T47D (cell line): ENCODE data around the gene MATN1.

Experiments used
- DNase-seq, 2 experiments: peaks; one replicate each; pipeline versions ENCODE4 v3.0.0 to v3.0.0-alpha.2; 2011 to 2012; ENCODE audit warnings: low read depth in 1 of 2, low spot score in 1 of 2
- JUND ChIP-seq: IDR thresholded peaks from 2 replicates; pipeline ENCODE4 v1.6.1; 2012; ENCODE audit warnings: low read depth
- in situ Hi-C: cut with HindIII; loops from 2 replicates; pipeline ENCODE4 v1.10.0; 2016; ENCODE audit warnings: low sequenced_read_pairs, low pct_unique_long_range_greater_than_20kb

MATN1 gene

DNA sequence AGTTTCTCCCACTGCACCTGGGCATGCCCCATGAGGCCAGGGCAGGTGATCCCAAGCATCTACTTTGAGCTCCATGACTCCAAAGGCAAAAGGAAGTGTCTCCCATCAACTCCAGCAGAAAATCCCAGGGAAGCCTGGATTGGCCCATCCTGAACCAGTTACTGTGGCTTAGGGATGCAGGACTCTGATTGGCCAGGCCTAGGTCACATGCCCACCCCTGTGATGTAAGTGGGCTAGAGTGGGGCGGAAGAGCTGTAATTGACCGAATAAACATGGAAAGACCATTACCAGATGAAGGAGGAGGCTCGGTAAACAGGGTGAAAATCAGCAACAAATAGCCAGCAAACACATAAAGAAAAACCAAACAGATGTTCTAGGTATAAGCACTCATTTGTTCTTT is 45.2 kb downstream of the MATN1 start:
- in situ Hi-C loops: no loop called here
- TF ChIP-seq JUND: no peak
- DNase-seq: no peak

- no peak for DNase-seq
- in situ Hi-C loops: no loop called here
- no peak for TF ChIP-seq JUND
These were observed 45.9 kb downstream of the MATN1 start for GRCh38 chr1:30677471-30677870.

GRCh38 chr1:30675761-30676160 is 47.6 kb downstream of the MATN1 start:
- no peak for TF ChIP-seq JUND
- in situ Hi-C loops: no loop called here
- DNase-seq: no peak

DNA sequence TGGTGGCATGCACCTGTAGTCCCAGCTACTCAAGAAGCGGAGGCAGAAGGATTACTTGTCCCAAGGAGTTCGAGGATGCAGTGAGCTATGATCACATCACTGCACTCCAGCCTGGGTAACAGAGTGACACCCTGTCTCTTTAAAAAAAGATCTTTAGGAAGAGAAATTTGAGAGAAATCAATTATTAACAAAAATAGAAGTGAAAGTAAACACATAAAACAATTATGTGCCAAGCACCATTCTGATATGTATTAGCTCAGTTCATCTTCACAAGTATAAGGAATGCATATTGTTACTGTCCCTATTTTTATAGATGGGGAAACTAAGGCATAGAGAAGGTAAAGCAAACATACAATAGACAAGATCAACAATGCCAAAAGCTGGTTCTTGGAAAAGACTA is 48.1 kb downstream of the MATN1 start:
- in situ Hi-C loops: no loop called here
- DNase-seq: no peak
- TF ChIP-seq JUND: no peak

DNA sequence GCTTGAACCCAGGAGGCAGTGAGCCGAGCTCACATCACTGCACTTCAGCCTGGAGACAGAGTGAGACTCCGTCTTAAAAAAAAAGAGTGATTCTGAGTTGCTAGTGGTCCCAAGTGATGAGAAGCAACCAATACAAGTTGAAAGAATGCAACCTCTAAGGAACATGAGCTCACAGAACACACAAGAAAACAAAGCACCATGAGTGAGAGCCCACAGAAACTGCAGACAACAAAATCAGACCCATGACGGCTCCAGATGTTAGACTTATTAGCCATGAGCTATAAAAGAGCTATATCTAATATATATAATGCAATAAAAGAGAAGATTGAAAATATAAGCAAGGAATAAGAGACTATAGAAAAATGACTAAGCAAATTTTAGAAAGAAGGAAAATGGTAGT is 50.0 kb downstream of the MATN1 start:
- no peak for DNase-seq
- no peak for TF ChIP-seq JUND
- in situ Hi-C loops: no loop called here

DNA sequence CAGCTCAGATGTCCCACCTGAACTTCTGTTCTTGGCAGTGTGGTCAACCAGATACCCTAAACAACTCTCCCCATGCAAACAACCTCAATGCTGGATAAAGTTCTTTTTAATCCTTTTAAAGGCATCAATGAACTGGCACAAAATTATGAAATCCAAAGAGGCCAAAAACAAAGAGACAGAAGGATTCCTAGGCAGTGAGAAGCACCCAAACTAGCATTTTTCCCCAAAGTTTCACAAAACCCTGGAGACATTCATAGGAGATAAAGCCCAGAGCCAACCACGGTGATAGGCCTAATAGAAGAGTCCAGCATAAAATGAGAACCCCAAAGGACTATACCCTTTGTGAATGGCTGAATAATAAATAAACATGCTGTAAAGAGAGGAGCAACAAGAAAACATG is 50.7 kb downstream of the MATN1 start:
- in situ Hi-C loops: no loop called here
- no peak for TF ChIP-seq JUND

GRCh38 chr1:30670240-30671060 is 52.9 kb downstream of the MATN1 start:
- TF ChIP-seq JUND: no peak
- in situ Hi-C loops: no loop called here
- DNase-seq: no peak

More for the DNA sequence above, 50.7 kb downstream of the MATN1 start:
- DNase-seq: no peak

DNA sequence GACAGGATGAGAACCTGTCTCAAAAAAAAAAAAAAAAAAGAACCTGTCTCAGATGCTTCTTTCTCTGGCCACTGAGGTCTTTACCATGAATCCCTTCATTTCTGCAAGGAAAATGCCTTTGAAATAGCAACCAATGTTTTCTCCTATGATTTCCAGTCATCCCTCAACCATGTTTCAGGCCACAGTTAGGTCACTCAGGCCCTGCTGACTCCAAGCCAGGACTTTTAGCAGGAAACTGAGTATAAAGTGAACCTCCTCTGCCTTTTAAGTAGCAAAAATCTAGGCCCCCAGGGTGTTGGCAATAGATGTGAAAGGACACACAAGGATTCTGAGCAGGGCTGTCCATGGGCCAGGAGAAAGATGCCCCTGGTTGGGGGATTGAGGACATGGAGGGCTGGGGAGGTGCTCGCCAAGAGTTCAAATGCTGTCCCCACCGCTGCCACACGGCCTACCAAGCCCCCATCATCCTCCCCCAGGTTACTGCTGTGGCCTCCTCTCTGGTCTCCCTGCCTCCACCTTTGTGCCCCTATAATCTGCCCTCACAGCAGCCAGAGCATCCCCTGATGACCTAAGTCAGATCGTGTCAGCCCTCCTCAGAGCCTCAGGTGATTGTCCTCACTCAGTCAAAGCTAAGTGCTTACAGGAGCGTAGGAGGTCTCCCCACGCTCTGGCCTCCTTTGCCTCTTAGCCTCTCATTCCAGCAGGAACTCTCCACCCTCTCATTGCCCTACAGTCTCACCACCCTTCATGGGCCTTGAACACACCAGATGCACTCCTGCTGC is 54.6 kb downstream of the MATN1 start:
- in situ Hi-C loops: no loop called here
- no peak for TF ChIP-seq JUND
- no peak for DNase-seq

GRCh38 chr1:30668024-30668423 is 55.4 kb downstream of the MATN1 start:
- peak in 1 of 2 experiments; percentile 19 for DNase-seq
- in situ Hi-C loops: no loop called here
- TF ChIP-seq JUND: no peak

- in situ Hi-C loops: no loop called here
These were observed 56.6 kb downstream of the MATN1 start for GRCh38 chr1:30666756-30667273.

GRCh38 chr1:30665216-30666010 is 58.0 kb downstream of the MATN1 start:
- DNase-seq: no peak
- no peak for TF ChIP-seq JUND
- in situ Hi-C loops: no loop called here

More at GRCh38 chr1:30666756-30667273, 56.6 kb downstream of the MATN1 start:
- no peak for TF ChIP-seq JUND
- no peak for DNase-seq

DNA sequence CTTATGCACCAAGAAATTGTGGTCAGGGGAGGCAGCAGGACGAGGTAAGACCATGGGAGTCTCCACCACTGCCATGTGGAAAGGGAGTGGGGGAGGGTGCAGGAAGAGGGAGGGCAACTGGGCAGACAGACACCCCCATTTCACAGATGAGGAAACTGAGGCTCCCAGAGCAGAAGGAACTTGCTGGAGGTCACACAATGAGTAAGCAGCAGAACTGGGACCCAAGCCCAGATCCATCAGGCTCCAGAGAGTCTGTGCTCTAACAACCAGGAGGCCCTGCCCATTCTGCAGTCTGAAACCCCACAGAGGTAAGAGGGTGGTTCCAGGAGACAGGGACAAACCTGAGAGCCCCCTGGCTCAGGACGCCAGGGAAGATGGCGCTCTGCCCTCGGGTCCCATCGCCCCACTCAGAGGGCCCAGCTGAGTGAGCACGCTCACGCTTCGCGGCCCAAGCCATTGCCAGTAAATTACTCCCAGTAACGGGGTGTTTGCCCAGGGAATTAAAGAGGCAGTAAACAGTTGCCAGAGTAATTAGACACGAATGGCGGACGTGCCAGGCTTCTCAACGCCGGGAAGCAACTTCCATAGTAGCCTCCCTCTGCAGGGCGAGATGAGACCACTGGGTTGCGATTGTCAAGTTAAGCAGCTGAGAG is 59.2 kb downstream of the MATN1 start:
- in situ Hi-C loops: no loop called here
- no peak for DNase-seq
- TF ChIP-seq JUND: no peak
